HepG2 (cell line): ENCODE data around the gene MND1.

Experiments used
- JUN ChIP-seq: sonication (generic); formaldehyde crosslinking; IDR thresholded peaks from 2 replicates; pipeline ENCODE4 v1.4.0; 2020; ENCODE audit warnings: mild to moderate bottlenecking, missing genetic modification reagents
- KDM2A ChIP-seq: sonication (generic); formaldehyde crosslinking; IDR thresholded peaks from 2 replicates; pipeline ENCODE4 v1.4.0; 2020; ENCODE audit warnings: low read depth, missing genetic modification reagents, borderline replicate concordance
- NONO ChIP-seq, 2 experiments: fragments of 450-650 bp in 1 of 2; sonication (generic) in 1 of 2; formaldehyde crosslinking in 1 of 2; IDR thresholded peaks in 1 of 2; conservative IDR thresholded peaks in 1 of 2; 2 replicates each; pipeline versions ENCODE4 v1.6.1 to v1.8.0; 2017 to 2022; ENCODE audit warnings: mild to moderate bottlenecking in 1 of 2, missing genetic modification reagents in 1 of 2, moderate library complexity in 1 of 2
- USF2 ChIP-seq, 2 experiments: sonication (generic) in 1 of 2; formaldehyde crosslinking in 1 of 2; IDR thresholded peaks; 2 replicates each; pipeline versions ENCODE4 v1.5.1 to v1.6.1; 2011 to 2020; ENCODE audit warnings: borderline replicate concordance in 1 of 2, low read depth in 1 of 2, low read length in 1 of 2, mild to moderate bottlenecking in 1 of 2, missing genetic modification reagents in 1 of 2, moderate library complexity in 1 of 2

DNA sequence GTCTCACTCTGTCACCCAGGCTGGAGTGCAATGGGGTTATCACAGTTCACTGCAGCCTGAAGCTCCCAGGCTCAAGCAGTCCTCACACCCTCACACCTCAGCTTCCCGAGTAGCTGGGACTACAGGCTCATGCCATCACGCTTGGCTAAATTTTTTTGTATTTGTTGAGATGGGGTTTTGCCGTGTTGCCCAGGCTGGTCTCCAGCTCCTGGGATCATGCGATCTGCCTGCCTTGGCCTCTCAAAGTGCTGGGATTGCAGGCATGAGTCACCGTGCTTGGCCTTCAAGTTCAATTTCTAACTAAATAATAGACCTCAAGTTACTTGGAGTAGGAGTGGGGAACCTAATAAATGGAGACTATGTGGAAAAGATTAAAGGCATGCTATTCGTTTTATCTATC, 48.9 kb downstream of the MND1 start:
- no peak for TF ChIP-seq JUN (CRISPR knock-in tag)
- no peak for TF ChIP-seq USF2 (IDR thresholded peaks at IDR 0.05; ENCODE audit: low read depth, low read length)
- no peak for TF ChIP-seq USF2 (CRISPR knock-in tag; IDR thresholded peaks at IDR 0.05; ENCODE audit: borderline replicate concordance)
- TF ChIP-seq NONO (IDR thresholded peaks at IDR 0.05): no peak
- no peak for TF ChIP-seq NONO (CRISPR knock-in tag; conservative IDR thresholded peaks at IDR 0.05)
- no peak for TF ChIP-seq KDM2A (CRISPR knock-in tag)
